ENCODE data around the gene LRP2.

LRP2 gene

GRCh38 chr2:169086893-169087467 is 275.4 kb downstream of the LRP2 start:
- DNase-seq: no peak

GRCh38 chr2:169082995-169083394 is 279.3 kb downstream of the LRP2 start:
- DNase-seq: no peak

- DNase-seq: no peak
Measured at GRCh38 chr2:169081551-169081950, 280.8 kb downstream of the LRP2 start.

GRCh38 chr2:169080250-169081069 is 281.9 kb downstream of the LRP2 start:
- no peak for DNase-seq

- no peak for DNase-seq
Measured at GRCh38 chr2:169077674-169078240, 284.6 kb downstream of the LRP2 start.

All from NCI-H524 (cell line).